K562 (cell line): ENCODE results near the gene MRPL42. TPM values are rescaled to one million over a fixed set of nuclear protein-coding genes. Genes with fewer than 3 reads are reported as not detected.
A peak's percentile ranks its signal among the peaks of the same experiment; 100 is the strongest.

Experiments
- ATF6 ChIP-seq: sonication (generic); formaldehyde crosslinking; IDR thresholded peaks from 2 replicates; pipeline ENCODE4 v1.4.0; 2020; ENCODE audit warnings: mild to moderate bottlenecking, missing genetic modification reagents
- BCLAF1 ChIP-seq, 2 experiments: fragments of 450-650 bp in 1 of 2; IDR thresholded peaks; 2 replicates each; pipeline ENCODE4 v1.6.1; 2011 to 2017; ENCODE audit warnings: low read depth in 2 of 2, antibody characterized with exemption in 1 of 2, borderline replicate concordance in 1 of 2, low read length in 1 of 2, mild to moderate bottlenecking in 1 of 2, mixed read lengths in 1 of 2; ENCODE audit not compliant: control insufficient read depth in 1 of 2
- CBX1 ChIP-seq: sonication (generic); IDR thresholded peaks from 2 replicates; pipeline ENCODE4 v1.6.1; 2016; ENCODE audit warnings: antibody characterized with exemption, low read depth, mild to moderate bottlenecking
- CREB1 ChIP-seq, 2 experiments: sonication (generic) in 1 of 2; formaldehyde crosslinking in 1 of 2; IDR thresholded peaks; 2 replicates each; pipeline versions ENCODE4 v1.6.1 to v1.8.0; 2012 to 2022; ENCODE audit warnings: inconsistent platforms in 1 of 2, mild to moderate bottlenecking in 1 of 2, missing genetic modification reagents in 1 of 2, moderate library complexity in 1 of 2
- CREM ChIP-seq: IDR thresholded peaks from 2 replicates; pipeline ENCODE4 v1.6.1; 2014; ENCODE audit warnings: antibody characterized with exemption, low read depth
- E2F3 ChIP-seq: fragments of 250-450 bp; sonication (Bioruptor Pico); IDR thresholded peaks from 2 replicates; pipeline ENCODE4 v1.4.0; 2020; ENCODE audit warnings: mild to moderate bottlenecking
- HNRNPLL ChIP-seq: fragments of 200-400 bp; formaldehyde crosslinking; IDR thresholded peaks from 2 replicates; pipeline ENCODE4 v1.6.1; 2017; ENCODE audit warnings: low read length, low read depth, mild to moderate bottlenecking; ENCODE audit not compliant: poor library complexity, severe bottlenecking
- HOXB6 ChIP-seq: fragments of 250-450 bp; sonication (Bioruptor Pico); IDR thresholded peaks from 2 replicates; pipeline ENCODE4 v1.5.1; 2022; ENCODE audit warnings: mild to moderate bottlenecking, borderline replicate concordance
- IRF9 ChIP-seq: fragments of 450-650 bp; IDR thresholded peaks from 2 replicates; pipeline ENCODE4 v1.6.1; 2016; ENCODE audit warnings: missing biosample characterization, missing genetic modification characterization
- KDM5B ChIP-seq: fragments of 200-600 bp; sonication (generic); IDR thresholded peaks from 2 replicates; pipeline ENCODE4 v1.6.1; 2012; ENCODE audit warnings: low read depth, mild to moderate bottlenecking, moderate library complexity, low read length, control low read depth, inconsistent platforms; ENCODE audit not compliant: insufficient replicate concordance
- NFRKB ChIP-seq: fragments of 450-650 bp; IDR thresholded peaks from 2 replicates; pipeline ENCODE4 v1.6.1; 2016; ENCODE audit warnings: low read depth
- OTX1 ChIP-seq: fragments of 450-650 bp; formaldehyde crosslinking; IDR thresholded peaks from 2 replicates; pipeline ENCODE4 v1.4.0; 2022; ENCODE audit warnings: mild to moderate bottlenecking
- PTRF ChIP-seq: fragments of 450-650 bp; IDR thresholded peaks from 2 replicates; pipeline ENCODE4 v1.6.1; 2016; ENCODE audit warnings: mild to moderate bottlenecking, missing genetic modification characterization, missing compliant biosample characterization
- SAP30 ChIP-seq: fragments of 200-600 bp; sonication (generic); IDR thresholded peaks from 2 replicates; pipeline ENCODE4 v1.6.1; 2012; ENCODE audit warnings: borderline replicate concordance, low read depth, mild to moderate bottlenecking, moderate library complexity, low read length, control low read depth, inconsistent platforms; ENCODE audit not compliant: insufficient read depth, poor library complexity, severe bottlenecking
- SIN3B ChIP-seq: fragments of 450-650 bp; IDR thresholded peaks from 2 replicates; pipeline ENCODE4 v1.6.1; 2017; ENCODE audit warnings: low read depth, mild to moderate bottlenecking, moderate library complexity
- STAT5B ChIP-seq: fragments of 250-450 bp; sonication (Bioruptor Pico); IDR thresholded peaks from 2 replicates; pipeline ENCODE4 v1.8.0; 2021; ENCODE audit warnings: mild to moderate bottlenecking, inconsistent platforms
- TAL1 ChIP-seq: fragments of 450-650 bp; IDR thresholded peaks from 2 replicates; pipeline ENCODE4 v1.6.1; 2016; ENCODE audit warnings: mild to moderate bottlenecking
- ZBTB2 ChIP-seq: fragments of 450-650 bp; IDR thresholded peaks from 2 replicates; pipeline ENCODE4 v1.6.1; 2016; ENCODE audit warnings: antibody characterized with exemption
- ZNF12 ChIP-seq: sonication (generic); formaldehyde crosslinking; IDR thresholded peaks from 2 replicates; pipeline ENCODE4 v1.4.0; 2020; ENCODE audit warnings: mild to moderate bottlenecking, missing genetic modification reagents
- polyA plus RNA-seq, 8 experiments: library from polyadenylated mRNA; depleted of rRNA in 4 of 8; stranded (reverse) in 5 of 8; unstranded in 3 of 8; fragments of >200 nt; fragmentation: Nextera tagmentation in 2 of 8; fragmentation: Illumina TruSeq in 1 of 8; extraction: Ambion mirVana in 2 of 8; extraction: Trizol in 1 of 8; gene quantifications; 2 replicates each; pipeline versions ENCODE4 v1.2.1 to v1.2.3, GENCODE V29; 2011 to 2014; ENCODE audit warnings: inconsistent platforms in 1 of 8, missing spikeins in 1 of 8
- total RNA-seq, 7 experiments: library from RNA; depleted of rRNA in 6 of 7; stranded (reverse); fragments of >200 nt in 6 of 7; fragmentation: Illumina TruSeq in 2 of 7; extraction: Trizol in 2 of 7; gene quantifications; 2 replicates each; pipeline versions ENCODE4 v1.2.1 to v1.2.3, GENCODE V29; 2011 to 2021; ENCODE audit warnings: low replicate concordance in 1 of 7

MRPL42 gene
- total and polyA plus RNA-seq, 9 of the 15 experiments (the other 6 are each of a cell fraction or from before 2014, with no cell fraction given), result 104 to 806 (median 218) TPM

- TF ChIP-seq OTX1 (CRISPR knock-in tag) (no peak), CREM (peak; percentile 94), ZBTB2 (peak; percentile 72; the same call in 1 of the 2 replicates), HNRNPLL (peak; percentile 7), ZNF12 (CRISPR knock-in tag) (0 out of 2 replicates have a peak, but pooled peaks have one; percentile 6), HOXB6 (CRISPR knock-in tag) (no peak), SAP30 (peak; percentile 70), NFRKB (0 out of 2 replicates have a peak, but pooled peaks have one; percentile 47), KDM5B (peak; percentile 89), IRF9 (tag) (no peak), CBX1 (peak; percentile 5; the same call in 1 of the 2 replicates), STAT5B (CRISPR knock-in tag) (no peak), PTRF (tag) (no peak), BCLAF1 (IDR thresholded peaks at IDR 0.05; ENCODE audit: borderline replicate concordance in 1 of 2, control insufficient read depth in 1 of 2, low read depth in 2 of 2, low read length in 1 of 2) (0 out of 4 replicates have a peak, but pooled peaks of 1 of the 2 experiments have one; percentile 77), TAL1 (no peak), CREB1 (IDR thresholded peaks at IDR 0.05) (peak; percentile 88), CREB1 (CRISPR knock-in tag; IDR thresholded peaks at IDR 0.05) (peak; percentile 89), SIN3B (peak; percentile 70; the same call in 1 of the 2 replicates), E2F3 (CRISPR knock-in tag) (0 out of 2 replicates have a peak, but pooled peaks have one; percentile 37), ATF6 (no peak)
Measured at GRCh38 chr12:93441617-93442410, 25.5 kb upstream of the MRPL42 start, which contains the start of gene UBE2N (continued).
